PC-9 (cell line): ENCODE results near the gene PHACTR1.

ENCODE experiments used
- EZH2 ChIP-seq: fragments of 200-600 bp; sonication (generic); IDR thresholded peaks from 2 replicates; pipeline ENCODE4 v1.8.0; 2017; ENCODE audit warnings: antibody characterized with exemption, low read depth
- TF ChIP-seq, protein P1 (sequence below): fragments of 200-600 bp; sonication (generic); conservative IDR thresholded peaks from 2 replicates; pipeline ENCODE4 v1.6.1; 2017; ENCODE audit warnings: mixed run types, antibody characterized with exemption, mild to moderate bottlenecking, moderate library complexity

DNA sequence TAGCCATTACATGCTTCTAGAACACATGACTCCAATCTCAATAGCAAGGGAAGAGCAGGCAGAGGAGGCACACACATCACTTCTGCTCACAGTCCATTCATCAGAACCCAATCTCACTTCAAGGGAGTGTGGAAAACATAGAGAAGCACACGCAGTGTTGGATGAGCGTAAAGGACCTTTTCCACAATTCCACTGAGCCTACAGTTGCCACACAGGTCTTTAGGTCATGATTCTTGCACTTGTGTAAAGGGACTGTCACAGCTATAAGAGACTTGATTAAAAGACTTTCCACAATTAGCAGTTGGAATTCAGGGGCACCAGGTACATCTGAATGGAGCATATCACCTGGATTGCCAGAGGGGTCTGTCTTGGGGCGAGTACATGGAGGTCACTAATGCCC is 525.6 kb downstream of the PHACTR1 start:
- TF ChIP-seq, protein P1, sequence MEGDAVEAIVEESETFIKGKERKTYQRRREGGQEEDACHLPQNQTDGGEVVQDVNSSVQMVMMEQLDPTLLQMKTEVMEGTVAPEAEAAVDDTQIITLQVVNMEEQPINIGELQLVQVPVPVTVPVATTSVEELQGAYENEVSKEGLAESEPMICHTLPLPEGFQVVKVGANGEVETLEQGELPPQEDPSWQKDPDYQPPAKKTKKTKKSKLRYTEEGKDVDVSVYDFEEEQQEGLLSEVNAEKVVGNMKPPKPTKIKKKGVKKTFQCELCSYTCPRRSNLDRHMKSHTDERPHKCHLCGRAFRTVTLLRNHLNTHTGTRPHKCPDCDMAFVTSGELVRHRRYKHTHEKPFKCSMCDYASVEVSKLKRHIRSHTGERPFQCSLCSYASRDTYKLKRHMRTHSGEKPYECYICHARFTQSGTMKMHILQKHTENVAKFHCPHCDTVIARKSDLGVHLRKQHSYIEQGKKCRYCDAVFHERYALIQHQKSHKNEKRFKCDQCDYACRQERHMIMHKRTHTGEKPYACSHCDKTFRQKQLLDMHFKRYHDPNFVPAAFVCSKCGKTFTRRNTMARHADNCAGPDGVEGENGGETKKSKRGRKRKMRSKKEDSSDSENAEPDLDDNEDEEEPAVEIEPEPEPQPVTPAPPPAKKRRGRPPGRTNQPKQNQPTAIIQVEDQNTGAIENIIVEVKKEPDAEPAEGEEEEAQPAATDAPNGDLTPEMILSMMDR: no peak
- TF ChIP-seq EZH2: no peak
